SK-N-SH (cell line): Measurements from ENCODE around the gene MEFV.

Source experiments
- CTCF ChIP-seq: fragments of 200-600 bp; sonication (generic); IDR thresholded peaks from 2 replicates; pipeline ENCODE4 v1.6.1; 2017; ENCODE audit warnings: antibody characterized with exemption, mild to moderate bottlenecking, moderate library complexity
- EP300 ChIP-seq, 2 experiments: IDR thresholded peaks; 2 replicates each; pipeline versions ENCODE4 v1.4.0 to v1.6.1; 2012; ENCODE audit warnings: borderline replicate concordance in 1 of 2, low read depth in 1 of 2, low read length in 1 of 2
- FOXJ3 ChIP-seq: sonication (generic); formaldehyde crosslinking; IDR thresholded peaks from 2 replicates; pipeline ENCODE4 v1.5.1; 2020; ENCODE audit warnings: mild to moderate bottlenecking, missing genetic modification reagents
- MEF2A ChIP-seq: IDR thresholded peaks from 2 replicates; pipeline ENCODE4 v1.4.0; 2012; ENCODE audit warnings: low read depth, borderline replicate concordance
- NFIC ChIP-seq: IDR thresholded peaks from 2 replicates; pipeline ENCODE4 v1.4.0; 2012; ENCODE audit warnings: borderline replicate concordance
- POLR2AphosphoS5 ChIP-seq: IDR thresholded peaks from 2 replicates; pipeline ENCODE4 v1.6.1; 2012; ENCODE audit warnings: low read depth, low read length
- REST ChIP-seq: IDR thresholded peaks from 2 replicates; pipeline ENCODE4 v1.6.1; 2012; ENCODE audit warnings: mild to moderate bottlenecking, low read depth, low read length, moderate library complexity
- SIN3A ChIP-seq: IDR thresholded peaks from 2 replicates; pipeline ENCODE4 v1.6.1; 2012; ENCODE audit warnings: low read depth, mild to moderate bottlenecking, low read length, moderate library complexity, borderline replicate concordance
- TAF1 ChIP-seq: IDR thresholded peaks from 2 replicates; pipeline ENCODE4 v1.6.1; 2012; ENCODE audit warnings: low read depth, mild to moderate bottlenecking, low read length, moderate library complexity, borderline replicate concordance

DNA sequence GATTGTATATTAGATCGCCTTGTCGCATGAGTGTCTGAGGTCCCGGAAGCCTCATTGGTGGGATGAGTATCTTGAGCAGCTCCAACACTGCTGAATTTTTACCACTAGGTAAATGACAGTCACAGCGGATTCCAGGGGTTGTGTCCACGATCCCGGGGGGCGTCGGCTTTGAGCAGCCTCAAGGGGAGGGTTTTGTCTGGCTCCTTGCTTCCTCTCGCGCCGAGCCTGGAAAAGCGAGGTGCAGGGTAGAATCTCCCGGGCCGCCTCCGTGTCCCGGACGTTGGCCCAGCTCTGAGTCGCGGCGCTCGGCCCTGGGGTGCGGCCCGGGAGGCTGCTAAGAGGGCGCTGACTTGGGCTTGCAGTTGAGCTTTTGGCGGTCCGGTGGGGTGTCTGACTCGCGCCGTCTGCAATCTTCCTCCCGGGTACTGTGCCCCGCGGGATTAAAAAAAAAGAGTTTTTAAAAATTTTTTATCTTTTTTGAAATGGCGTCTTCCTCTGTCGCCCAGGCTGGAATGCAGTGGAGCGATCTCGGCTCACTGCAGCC, 63.9 kb downstream of the MEFV start:
- TF ChIP-seq REST (no peak), CTCF (no peak), MEF2A (no peak), NFIC (no peak), SIN3A (no peak), POLR2AphosphoS5 (no peak), TAF1 (no peak), FOXJ3 (CRISPR knock-in tag) (no peak), EP300 (IDR thresholded peaks at IDR 0.05; ENCODE audit: borderline replicate concordance in 1 of 2, low read depth in 1 of 2, low read length in 1 of 2) (no peak)
